Activated CD8-positive, alpha-beta T cell treated with anti-CD3 and anti-CD28 coated beads for 36 hours (primary cell): ENCODE results near the gene ZCCHC10. TPM values are rescaled to one million over a fixed set of nuclear protein-coding genes. Genes with fewer than 3 reads are reported as not detected.
A peak's percentile ranks its signal among the peaks of the same experiment; 100 is the strongest.
"Not testable (repeated sequence)": the region's sequence is repeated elsewhere in the genome, so short reads cannot be mapped to it uniquely, and the experiment has no call there.

Source experiments
- ATAC-seq: fragments of 200-7000 bp; cut with Tn5 transposase; one replicate; pipeline ENCODE4 v1.10.0; 2021; ENCODE audit warnings: mild to moderate bottlenecking, moderate library complexity
- CTCF ChIA-PET: fragments of 350-600 bp; sonication (Branson Sonifier 250); formaldehyde crosslinking; loops from one replicate; lab custom pipeline; 2021; ENCODE audit warnings: antibody characterized with exemption; lab: Charles Lee
- POLR2A ChIA-PET: fragments of 350-600 bp; sonication (Branson Sonifier 250); formaldehyde crosslinking; loops from one replicate; lab custom pipeline; 2021; ENCODE audit warnings: antibody characterized with exemption; lab: Charles Lee
- DNase-seq: peaks from one replicate; pipeline ENCODE4 v3.0.0-alpha.2; 2020
- H3K27ac Mint-ChIP-seq: one replicate; pipeline ENCODE4 v1.8.0; 2021; ENCODE audit warnings: mild to moderate bottlenecking, mixed read lengths
- H3K27me3 Mint-ChIP-seq: one replicate; pipeline ENCODE4 v1.8.0; 2021; ENCODE audit warnings: mixed read lengths
- H3K36me3 Mint-ChIP-seq: one replicate; pipeline ENCODE4 v1.8.0; 2021; ENCODE audit warnings: low read depth, mixed read lengths
- H3K4me1 Mint-ChIP-seq: one replicate; pipeline ENCODE4 v1.8.0; 2021; ENCODE audit warnings: low read depth, mixed read lengths
- H3K4me3 Mint-ChIP-seq: one replicate; pipeline ENCODE4 v1.8.0; 2021; ENCODE audit warnings: mild to moderate bottlenecking, moderate library complexity, mixed read lengths
- H3K9me3 Mint-ChIP-seq: one replicate; pipeline ENCODE4 v1.8.0; 2021; ENCODE audit warnings: mixed read lengths
- CTCF ChIP-seq: fragments of 200-600 bp; IDR thresholded peaks from one replicate; pipeline ENCODE4 v1.8.0; 2022; ENCODE audit warnings: antibody characterized with exemption, mild to moderate bottlenecking
- intact Hi-C: fragments of 100-400 bp; cut with micrococcal nuclease; formaldehyde crosslinking; loops from one replicate; pipeline ENCODE4 v1.10.0; 2022
- total RNA-seq, 2 experiments: library from RNA; stranded (reverse); gene quantifications; one replicate each; pipeline ENCODE4 v1.2.3, GENCODE V29; 2021

Gene ZCCHC10
- total RNA-seq, 2 experiments from 2014 or later = 27.0 to 31.1 TPM

DNA sequence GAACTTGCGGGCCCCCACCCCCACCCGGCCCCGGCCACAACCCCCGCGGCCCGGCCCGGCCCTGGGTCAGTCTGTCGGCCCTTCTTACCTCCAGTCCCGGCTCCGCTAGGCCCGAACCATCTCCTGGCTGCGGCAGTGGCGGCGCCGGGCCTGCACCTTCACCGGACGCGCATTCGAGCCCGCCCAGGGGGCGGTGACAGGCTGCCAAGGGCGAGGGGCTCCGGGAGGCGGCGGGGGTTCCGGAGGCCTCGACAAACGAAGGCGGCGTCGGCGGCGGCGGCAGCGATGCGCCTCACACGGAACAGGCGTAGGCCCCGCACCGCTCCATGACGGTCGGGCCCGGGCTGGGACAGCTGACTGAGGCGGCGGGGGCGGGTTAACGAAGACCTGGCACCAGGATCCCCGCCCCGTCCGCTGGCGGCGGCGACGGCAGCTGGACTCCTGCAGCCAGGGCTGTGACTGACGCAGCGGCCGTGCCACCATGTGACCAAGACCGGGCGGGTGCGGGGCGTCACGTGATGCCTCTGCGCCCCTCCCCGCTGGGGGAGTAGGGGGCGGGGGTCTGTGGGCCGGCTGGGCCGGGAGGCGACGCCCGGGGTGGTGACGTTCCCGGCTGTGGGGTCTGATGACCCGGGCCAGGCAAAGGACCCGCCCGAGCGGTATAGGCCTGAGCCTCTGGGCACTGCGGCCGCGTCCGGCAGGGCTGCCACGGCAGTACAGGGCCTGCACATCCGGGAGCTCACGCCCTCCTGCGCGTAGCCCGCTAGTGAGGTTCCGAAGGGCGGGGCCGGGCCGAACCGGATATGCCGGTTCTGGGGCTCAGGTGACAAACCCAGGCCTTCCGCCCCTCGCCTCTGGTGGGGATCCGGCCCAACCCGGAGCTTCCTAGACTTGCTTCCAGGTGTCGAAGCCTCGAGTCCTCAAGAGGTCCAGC is 62.9 kb downstream of the ZCCHC10 start, which contains the start of gene AFF4:
TSS of gene AFF4 (minus strand) at position 464 of the 934 bp plus-strand sequence. CDS start 26,445 bp downstream, outside the sequence.
- DNase-seq = peak; percentile 93
- Mint-ChIP-seq H3K4me3 (peak within 1 kb of the TSS; percentile 95), H3K27me3 (no peaks in the 10 kb centered on the region), H3K9me3 (no peaks in the 10 kb centered on the region), H3K27ac (peak within 1 kb of the TSS; percentile 99), H3K36me3 (peaks cover 14% of the 10 kb centered on the region), H3K4me1 (peaks cover 26% of the 10 kb centered on the region)
- CTCF ChIA-PET = interaction anchor here (1.2 kb wide), 1 partner anchor 88 kb away, joined by 3 read pairs; the partner anchor contains the start of gene HSPA4
- POLR2A ChIA-PET = interaction anchor here (0.6 to 3.2 kb wide), 12 partner anchors 9 to 670 kb away, joined by 3 to 23 read pairs (median 3); partner anchors contain the start of genes GDF9, HSPA4 and UQCRQ
- intact Hi-C loops = no loop called here
- TF ChIP-seq CTCF = no peak
- ATAC-seq = peak; percentile 89

DNA sequence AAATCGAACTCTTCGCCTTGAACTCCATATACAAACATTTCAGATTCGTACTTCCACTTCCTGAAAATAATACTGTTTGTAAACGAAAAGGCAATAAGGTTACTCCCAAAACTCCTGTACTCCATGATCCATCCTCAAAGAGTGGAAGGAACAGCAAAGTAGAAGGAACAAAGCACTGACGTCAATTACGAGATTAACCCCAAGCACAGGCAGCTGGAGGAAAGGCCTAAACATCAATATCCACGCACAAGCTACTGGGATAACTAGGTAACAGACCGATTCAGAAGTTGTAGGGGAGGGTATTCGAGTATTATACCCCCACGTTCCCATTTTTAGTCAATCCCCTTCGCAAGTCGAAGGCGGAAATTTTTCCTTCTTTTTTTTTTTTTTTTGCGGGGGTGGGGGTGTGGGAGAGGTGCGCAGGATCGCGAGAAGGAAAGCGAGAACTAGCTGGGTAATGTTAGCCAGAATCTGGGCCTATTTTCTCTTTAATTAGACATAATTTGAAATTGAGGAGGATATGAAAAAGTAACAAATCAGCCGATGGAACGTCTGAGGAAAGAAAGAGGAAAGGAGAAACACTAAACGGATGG is 63.8 kb downstream of the ZCCHC10 start:
- intact Hi-C loops = no loop called here
- H3K4me3 Mint-ChIP-seq = peak overlapping the region; percentile 95
- DNase-seq (peak; percentile 46), ATAC-seq (no peak)
- H3K9me3 Mint-ChIP-seq = no peaks in the 10 kb centered on the region
- peak overlapping the region; percentile 99 for H3K27ac Mint-ChIP-seq
- ChIA-PET POLR2A (interaction anchor here (1.1 to 3.2 kb wide), 4 partner anchors 8 to 96 kb away, joined by 3 to 23 read pairs (median 4); partner anchors contain the start of genes GDF9, HSPA4 and UQCRQ), CTCF (interaction anchor here (1.0 to 1.3 kb wide), 2 partner anchors 74 to 141 kb away, joined by 3 to 4 read pairs; no protein-coding TSS in a partner anchor)
- H3K36me3 Mint-ChIP-seq = peaks cover 16% of the 10 kb centered on the region
- no peak for TF ChIP-seq CTCF
- peaks cover 31% of the 10 kb centered on the region for H3K4me1 Mint-ChIP-seq
- no peaks in the 10 kb centered on the region for H3K27me3 Mint-ChIP-seq

DNA sequence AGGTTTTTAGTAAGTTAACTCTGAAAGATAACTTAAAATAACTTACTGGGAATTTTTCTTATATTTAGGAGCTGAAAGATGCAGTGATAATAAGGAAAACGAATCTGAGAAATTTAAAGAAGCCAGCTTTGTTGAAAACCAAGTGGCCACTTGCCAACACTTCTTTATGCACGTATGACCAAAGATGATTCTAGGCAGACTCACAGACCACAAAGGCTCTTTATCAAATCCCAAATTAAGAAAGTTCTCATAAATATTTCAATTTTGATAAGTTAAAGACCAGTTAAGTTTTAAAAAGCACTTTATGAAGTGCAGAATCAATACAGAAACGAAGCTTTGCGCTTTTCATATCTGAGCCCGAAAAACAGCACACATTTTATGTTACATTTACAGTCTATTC is 64.5 kb downstream of the ZCCHC10 start:
- H3K36me3 Mint-ChIP-seq = peaks cover 16% of the 10 kb centered on the region
- intact Hi-C loops = no loop called here
- peak overlapping the region; percentile 99 for H3K27ac Mint-ChIP-seq
- peaks cover 31% of the 10 kb centered on the region for H3K4me1 Mint-ChIP-seq
- no peak for TF ChIP-seq CTCF
- ATAC-seq = no peak
- H3K27me3 Mint-ChIP-seq = no peaks in the 10 kb centered on the region
- no peak for DNase-seq
- peak overlapping the region; percentile 95 for H3K4me3 Mint-ChIP-seq
- ChIA-PET CTCF (interaction anchor here (0.6 to 1.3 kb wide), 3 partner anchors 59 to 140 kb away, joined by 3 to 4 read pairs (median 3); no protein-coding TSS in a partner anchor), POLR2A (interaction anchor here (0.6 to 3.2 kb wide), 4 partner anchors 10 to 95 kb away, joined by 3 to 23 read pairs (median 4); partner anchors contain the start of gene HSPA4)
- no peaks in the 10 kb centered on the region for H3K9me3 Mint-ChIP-seq

DNA sequence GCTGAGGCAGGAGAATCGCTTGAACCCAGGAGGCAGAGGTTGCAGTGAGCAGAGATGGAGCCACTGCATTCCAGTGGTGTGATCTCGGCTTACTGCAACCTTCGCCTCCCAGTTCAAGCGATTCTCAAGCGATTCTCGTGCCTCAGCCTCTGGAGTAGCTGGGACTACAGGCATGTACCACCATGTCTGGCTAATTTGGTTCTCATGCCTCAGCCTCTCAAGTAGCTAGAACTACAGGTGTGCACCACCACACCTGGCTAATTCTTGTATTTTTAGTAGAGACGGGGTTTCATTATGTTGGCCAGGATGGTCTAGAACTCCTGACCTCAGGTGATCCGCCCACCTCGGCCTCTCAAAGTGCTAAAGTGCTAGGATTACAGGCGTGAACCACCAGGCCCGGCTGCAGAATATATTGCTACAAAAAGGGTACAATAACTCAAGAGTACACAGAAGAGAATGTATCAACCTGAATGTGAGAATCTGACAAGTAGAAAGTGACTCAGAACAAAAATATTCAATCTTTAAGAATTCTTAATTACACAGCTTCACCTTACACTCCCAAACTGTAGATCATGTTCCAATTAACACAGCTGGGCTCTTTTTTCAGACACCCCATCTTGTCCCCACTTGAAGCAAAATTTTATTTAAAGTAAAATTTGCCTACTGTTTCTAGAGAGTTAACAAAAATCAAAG is 65.1 kb downstream of the ZCCHC10 start:
- intact Hi-C loops = not testable (repeated sequence)
- POLR2A ChIA-PET = interaction anchor here (0.6 to 3.2 kb wide), 5 partner anchors 9 to 651 kb away, joined by 3 to 23 read pairs (median 3); partner anchors contain the start of gene HSPA4
- CTCF ChIA-PET = interaction anchor here (0.6 to 1.7 kb wide), 2 partner anchors 60 to 95 kb away, joined by 3 read pairs; no protein-coding TSS in a partner anchor

GRCh38 chr5:132956166-132956799 is 70.1 kb downstream of the ZCCHC10 start:
- H3K36me3 Mint-ChIP-seq = peaks cover 29% of the 10 kb centered on the region
- ATAC-seq, H3K27me3 Mint-ChIP-seq, intact Hi-C loops, POLR2A ChIA-PET, H3K9me3 Mint-ChIP-seq, CTCF ChIA-PET, DNase-seq, H3K4me3 Mint-ChIP-seq, H3K27ac Mint-ChIP-seq: not testable (repeated sequence)
- peaks cover 49% of the 10 kb centered on the region for H3K4me1 Mint-ChIP-seq

More for the DNA sequence above, 65.1 kb downstream of the ZCCHC10 start:
- Mint-ChIP-seq H3K4me1 (peaks cover 31% of the 10 kb centered on the region), H3K4me3 (peak overlapping the region; percentile 95), H3K36me3 (peaks cover 16% of the 10 kb centered on the region)
- H3K27me3 Mint-ChIP-seq, H3K27ac Mint-ChIP-seq, ATAC-seq, H3K9me3 Mint-ChIP-seq: not testable (repeated sequence)
- DNase-seq = peak; percentile 8
